ENCODE data around the gene CLDN6. TPM values are rescaled to one million over a fixed set of nuclear protein-coding genes. Genes with fewer than 3 reads are reported as not detected.

CLDN6 gene
- total and polyA plus RNA-seq, 7 donors = 0.05 to 5.5 (median 0.45) TPM; not detected in 4

GRCh38 chr16:2996298-2996697 lies 21.7 kb downstream of the CLDN6 start:
- 60 to 70% (median 65%) methylated on average over 11 to 13 of the region's 13 CpGs for WGBS, 3 donors
- H3K4me1 ChIP-seq = no peaks in the 10 kb centered on the region
- no peak for TF ChIP-seq CTCF (IDR thresholded peaks at IDR 0.05)
- H3K9me3 ChIP-seq = no peaks in the 10 kb centered on the region
- peaks cover 0 to 1% (median 0%) of the 10 kb centered on the region in 3 donors for H3K27me3 ChIP-seq (ENCODE audit: insufficient read depth in 3 of 3, low read length in 2 of 3)
- intact Hi-C loops (cut with DNase I) = no loop called here
- H3K4me3 ChIP-seq = no peak overlapping the region
- DNase-seq (no peak), ATAC-seq (no peak)
- H3K36me3 ChIP-seq (ENCODE audit: insufficient read depth in 1 of 2, low read depth in 1 of 2) = no peaks in the 10 kb centered on the region
- H3K27ac ChIP-seq = no peak overlapping the region

GRCh38 chr16:2992383-2993081 lies 25.5 kb downstream of the CLDN6 start:
- H3K27me3 ChIP-seq (ENCODE audit: insufficient read depth in 3 of 3, low read length in 2 of 3) = no peaks in the 10 kb centered on the region

GRCh38 chr16:2991566-2992261 lies 26.3 kb downstream of the CLDN6 start:
- H3K4me1 ChIP-seq = no peaks in the 10 kb centered on the region
- WGBS, 3 donors = 89 to 90% (median 89%) methylated on average over 12 of the region's 12 CpGs

More at GRCh38 chr16:2992383-2993081, 25.5 kb downstream of the CLDN6 start:
- Histone ChIP-seq H3K36me3 (ENCODE audit: insufficient read depth in 1 of 2, low read depth in 1 of 2) (no peaks in the 10 kb centered on the region), H3K27ac (no peak overlapping the region), H3K9me3 (no peaks in the 10 kb centered on the region), H3K4me3 (no peak overlapping the region), H3K4me1 (no peaks in the 10 kb centered on the region)
- WGBS, 3 donors = 83 to 86% (median 85%) methylated on average over 11 to 14 of the region's 14 CpGs
- no peak for TF ChIP-seq CTCF (IDR thresholded peaks at IDR 0.05)
- intact Hi-C loops (cut with DNase I) = no loop called here
- no peak for ATAC-seq
- no peak for DNase-seq

GRCh38 chr16:2990891-2991290 lies 27.1 kb downstream of the CLDN6 start:
- 76 to 81% (median 79%) methylated on average over 9 to 10 of the region's 10 CpGs for WGBS, 3 donors
- Histone ChIP-seq H3K36me3 (ENCODE audit: insufficient read depth in 1 of 2, low read depth in 1 of 2) (no peaks in the 10 kb centered on the region), H3K27ac (no peak overlapping the region), H3K4me1 (peaks cover 8% of the 10 kb centered on the region), H3K27me3 (ENCODE audit: insufficient read depth in 3 of 3, low read length in 2 of 3) (no peaks in the 10 kb centered on the region), H3K4me3 (no peak overlapping the region), H3K9me3 (no peaks in the 10 kb centered on the region)
- no peak for ATAC-seq
- no peak for TF ChIP-seq CTCF (IDR thresholded peaks at IDR 0.05)
- no peak for DNase-seq
- intact Hi-C loops (cut with DNase I) = no loop called here

More at GRCh38 chr16:2991566-2992261, 26.3 kb downstream of the CLDN6 start:
- no peaks in the 10 kb centered on the region for H3K27me3 ChIP-seq (ENCODE audit: insufficient read depth in 3 of 3, low read length in 2 of 3)
- intact Hi-C loops (cut with DNase I) = no loop called here
- no peak for TF ChIP-seq CTCF (IDR thresholded peaks at IDR 0.05)
- no peak for ATAC-seq
- H3K9me3 ChIP-seq = no peaks in the 10 kb centered on the region
- DNase-seq = no peak
- no peaks in the 10 kb centered on the region for H3K36me3 ChIP-seq (ENCODE audit: insufficient read depth in 1 of 2, low read depth in 1 of 2)
- H3K27ac ChIP-seq = no peak overlapping the region
- no peak overlapping the region for H3K4me3 ChIP-seq

Measured in psoas muscle (tissue), 8 donors.